Upper lobe of left lung (tissue), 4 donors: ENCODE data around the gene MGMT.

Source experiments
- CTCF ChIP-seq, 6 experiments: fragments of 450-650 bp in 4 of 6; fragments of 200-600 bp in 2 of 6; sonication (generic) in 2 of 6; IDR thresholded peaks; one replicate each; pipeline ENCODE4 v1.5.1; 2016 to 2019; ENCODE audit warnings: antibody characterized with exemption in 6 of 6
- EP300 ChIP-seq, 4 donors: sonication (generic); formaldehyde crosslinking; IDR thresholded peaks; one replicate each; pipeline ENCODE4 v1.5.1; 2017; ENCODE audit warnings: antibody characterized with exemption in 4 of 4, control low read depth in 2 of 4
- POLR2AphosphoS5 ChIP-seq, 2 donors: sonication (generic); formaldehyde crosslinking; IDR thresholded peaks; one replicate each; pipeline ENCODE4 v1.5.1; 2017; ENCODE audit warnings: antibody characterized with exemption in 2 of 2

GRCh38 chr10:129780198-129780597 is 313.2 kb downstream of the MGMT start:
- no peak for TF ChIP-seq CTCF (IDR thresholded peaks at IDR 0.05)
- no peak for TF ChIP-seq POLR2AphosphoS5 (IDR thresholded peaks at IDR 0.05)
- no peak for TF ChIP-seq EP300 (IDR thresholded peaks at IDR 0.05)
